HG02981 (cell line): ENCODE results near the gene UQCC2.

Experiments used
- ATAC-seq: cut with Tn5 transposase; IDR thresholded peaks from one replicate; pipeline ENCODE4 v1.9.1; 2021; ENCODE audit warnings: mild to moderate bottlenecking, moderate library complexity; ENCODE audit not compliant: unreplicated experiment

The UQCC2 gene

DNA sequence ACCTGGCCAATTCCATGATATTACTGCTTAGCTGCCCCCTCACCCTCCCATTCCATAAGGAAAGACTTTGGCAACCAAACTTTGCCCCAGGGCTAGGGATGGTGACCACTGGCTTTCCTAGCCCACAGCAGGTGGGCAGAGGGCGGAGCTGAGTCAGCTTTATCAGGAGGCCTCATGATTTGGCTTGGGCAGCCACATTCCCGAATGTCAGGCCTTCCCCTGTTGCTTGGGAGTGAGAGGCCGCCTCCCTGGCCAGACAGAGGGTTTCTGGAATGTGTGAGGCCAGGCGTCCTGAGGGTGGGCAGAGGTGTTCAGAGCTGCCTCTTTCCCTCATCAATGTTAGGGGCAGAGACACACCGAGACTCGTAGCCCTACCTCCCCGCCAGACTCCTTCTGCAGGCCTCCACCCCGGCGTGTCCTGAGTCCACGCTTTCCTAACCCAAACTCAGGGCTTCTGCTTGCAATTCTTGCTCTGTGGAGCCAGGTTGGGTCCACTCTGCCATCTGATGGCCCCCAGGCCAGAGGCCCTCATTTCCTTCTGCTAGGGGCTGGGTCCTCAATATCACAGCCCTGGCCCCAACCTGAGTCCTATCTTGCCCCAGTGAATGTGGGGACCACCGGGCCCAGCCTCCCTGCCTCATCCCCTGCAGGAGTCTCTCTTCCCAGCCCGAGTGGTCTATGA lies 19.3 kb downstream of the UQCC2 start:
- no peak for ATAC-seq

DNA sequence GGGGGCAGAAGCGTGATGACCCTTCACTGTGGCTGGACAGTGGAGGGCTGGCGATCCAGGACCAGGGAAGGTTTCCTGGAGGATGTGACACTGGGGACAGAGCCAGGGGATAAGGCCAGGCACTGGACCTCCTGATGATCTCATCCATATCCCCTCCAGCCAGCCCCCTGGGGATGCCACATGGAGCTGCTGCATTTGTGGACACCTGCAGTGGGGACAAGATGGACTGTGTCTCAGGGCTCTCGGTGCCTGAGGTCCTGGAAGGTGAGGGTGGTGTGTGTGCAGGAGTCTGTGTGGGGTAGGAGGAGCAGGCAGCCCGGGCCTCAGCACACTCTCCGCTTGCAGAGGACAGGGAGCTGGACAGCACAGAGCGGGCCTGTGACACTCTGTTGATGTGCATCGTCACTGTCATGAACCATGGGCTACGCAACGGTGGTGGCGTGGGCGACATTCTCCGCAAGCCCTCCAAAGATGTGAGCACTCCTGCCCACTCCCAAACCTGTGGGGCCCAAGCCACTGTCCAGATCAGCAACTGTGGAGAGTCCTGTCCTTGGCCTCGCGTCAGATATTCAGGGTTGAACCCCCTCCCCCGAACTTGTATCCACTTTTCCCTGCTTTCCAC lies 19.9 kb downstream of the UQCC2 start:
- no peak for ATAC-seq

DNA sequence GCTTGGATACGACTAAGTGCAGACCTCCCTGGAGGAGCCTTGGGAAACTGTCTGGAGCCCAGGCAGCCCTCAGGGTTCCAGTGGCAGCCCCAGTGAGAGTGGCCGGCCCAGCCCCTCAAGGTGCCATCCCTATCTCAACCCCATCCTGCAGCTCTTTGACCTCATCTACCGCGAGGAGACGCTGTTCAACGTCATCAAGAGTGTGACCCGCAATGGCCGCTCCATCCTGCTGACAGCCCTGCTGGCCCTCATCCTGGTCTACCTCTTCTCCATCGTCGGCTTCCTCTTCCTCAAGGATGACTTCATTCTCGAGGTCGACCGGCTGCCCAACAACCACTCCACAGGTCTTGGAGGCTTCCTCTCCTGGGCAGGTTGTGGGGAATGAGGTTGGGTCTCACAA lies 20.7 kb downstream of the UQCC2 start:
- ATAC-seq = no peak

DNA sequence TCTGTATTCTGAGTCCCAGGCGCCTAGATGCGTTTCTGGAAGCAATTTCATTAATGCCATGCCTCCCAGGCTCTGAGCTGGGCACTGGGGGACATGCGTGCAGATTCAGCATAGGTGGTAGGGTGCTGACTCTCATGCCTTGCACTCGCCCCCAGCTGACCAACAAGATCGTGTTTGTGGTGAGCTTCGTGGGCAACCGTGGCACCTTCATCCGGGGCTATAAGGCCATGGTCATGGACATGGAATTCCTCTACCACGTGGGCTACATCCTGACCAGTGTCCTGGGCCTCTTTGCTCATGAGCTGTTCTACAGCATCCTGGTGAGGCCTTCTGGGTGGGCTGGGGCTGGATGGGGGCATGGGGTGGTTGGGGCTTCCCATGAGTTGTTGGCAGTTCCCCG lies 21.6 kb downstream of the UQCC2 start:
- no peak for ATAC-seq

DNA sequence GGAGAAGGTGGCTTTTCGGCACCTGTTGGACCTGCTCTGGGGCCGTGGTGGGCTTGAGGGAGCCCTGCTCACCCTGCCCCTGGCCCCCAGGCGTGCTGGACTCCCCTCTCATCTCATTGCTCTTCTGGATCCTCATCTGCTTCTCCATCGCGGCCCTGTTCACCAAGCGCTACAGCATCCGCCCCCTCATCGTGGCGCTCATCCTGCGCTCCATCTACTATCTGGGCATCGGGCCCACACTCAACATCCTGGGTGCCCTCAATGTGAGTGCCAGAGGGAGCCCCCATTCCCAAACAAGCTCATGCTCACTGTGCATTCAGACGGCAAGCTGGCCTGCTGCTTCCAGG lies 22.4 kb downstream of the UQCC2 start:
- ATAC-seq = no peak

DNA sequence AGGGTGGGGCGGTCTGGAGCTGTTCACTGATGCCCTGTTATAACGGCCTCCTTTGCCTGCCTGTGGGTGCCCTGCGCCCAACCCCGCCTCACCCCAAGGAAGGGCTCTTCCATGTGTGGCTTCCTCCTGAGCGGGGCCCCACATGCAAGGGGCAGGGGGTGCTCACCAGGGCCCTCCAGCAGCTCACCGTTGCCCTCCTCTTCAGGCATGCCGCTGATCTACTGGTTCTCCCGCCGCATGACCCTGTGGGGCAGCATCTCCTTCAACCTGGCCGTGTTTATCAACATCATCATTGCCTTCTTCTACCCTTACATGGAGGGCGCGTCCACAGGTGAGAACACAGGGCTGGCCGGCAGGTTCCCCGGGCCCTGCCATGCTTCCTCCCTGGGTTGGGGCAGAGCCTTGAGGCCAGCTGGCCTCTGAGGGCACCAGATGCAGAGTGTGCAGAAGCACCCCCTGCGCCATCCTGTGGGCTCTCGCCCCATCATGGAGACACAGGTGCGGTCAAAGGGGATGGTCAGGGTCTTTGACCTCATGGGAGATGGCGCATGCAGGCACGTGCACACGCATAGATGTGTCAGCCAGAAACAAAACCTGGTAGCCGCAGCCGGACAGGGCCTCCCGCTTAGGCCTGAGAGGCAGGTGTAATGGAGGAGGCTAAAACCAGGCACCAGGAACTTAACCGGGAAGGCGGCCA lies 22.9 kb downstream of the UQCC2 start:
- no peak for ATAC-seq

DNA sequence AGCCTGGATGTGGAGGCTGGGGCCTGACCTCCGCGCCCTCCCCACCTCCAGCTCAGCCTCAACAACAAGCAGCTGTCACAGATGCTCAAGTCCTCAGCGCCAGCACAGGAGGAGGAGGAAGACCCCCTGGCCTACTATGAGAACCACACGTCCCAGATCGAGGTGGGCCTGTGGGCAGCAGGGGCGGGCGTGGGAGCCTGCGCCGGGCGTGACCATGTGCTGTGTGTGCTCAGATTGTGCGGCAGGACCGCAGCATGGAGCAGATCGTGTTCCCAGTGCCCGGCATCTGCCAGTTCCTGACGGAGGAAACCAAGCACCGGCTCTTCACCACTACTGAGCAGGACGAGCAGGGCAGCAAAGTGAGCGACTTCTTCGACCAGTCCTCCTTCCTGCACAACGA lies 23.5 kb downstream of the UQCC2 start:
- ATAC-seq = no peak

DNA sequence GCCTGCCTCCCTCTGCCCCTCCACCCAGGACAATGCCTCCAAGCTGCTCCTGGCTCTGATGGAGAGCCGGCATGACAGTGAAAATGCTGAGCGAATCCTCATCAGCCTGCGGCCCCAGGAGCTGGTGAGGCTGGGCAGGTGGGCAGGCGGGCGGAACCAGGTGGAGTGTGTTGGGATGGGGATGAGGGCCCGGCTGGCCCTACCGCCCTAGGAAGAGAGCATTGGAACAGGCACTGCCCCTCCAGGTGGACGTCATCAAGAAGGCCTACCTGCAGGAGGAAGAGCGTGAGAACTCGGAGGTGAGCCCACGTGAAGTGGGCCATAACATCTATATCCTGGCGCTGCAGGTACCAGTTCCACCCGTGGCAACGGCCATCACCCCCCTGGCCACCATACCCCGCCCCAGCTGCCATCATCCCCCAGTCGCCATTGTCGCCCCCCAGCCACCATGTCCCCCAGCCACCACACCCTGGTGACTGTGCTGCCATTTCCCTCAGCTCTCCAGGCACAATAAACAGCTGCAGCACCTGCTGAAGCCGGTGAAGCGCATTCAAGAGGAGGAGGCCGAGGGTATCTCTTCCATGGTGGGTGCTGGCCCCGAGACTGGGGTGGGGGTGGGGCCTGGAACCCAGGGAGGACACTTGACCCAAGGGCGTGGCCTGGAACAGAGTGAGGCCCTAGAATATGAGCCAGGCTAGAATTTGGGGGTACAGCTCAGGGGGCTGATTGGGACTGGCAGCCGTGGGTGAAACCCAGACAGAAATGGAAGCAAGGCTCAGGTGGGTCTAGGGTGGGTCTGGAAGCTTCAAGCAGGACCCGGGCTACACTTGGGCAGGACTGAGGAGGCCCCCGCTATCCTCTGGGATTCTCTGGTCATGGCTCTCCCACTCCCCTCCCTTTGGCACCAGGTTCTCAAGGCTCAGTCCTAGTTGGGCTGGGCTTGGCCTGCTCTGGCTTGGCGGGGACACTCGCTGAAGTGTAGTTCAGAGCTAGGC lies 24.2 kb downstream of the UQCC2 start:
- no peak for ATAC-seq

DNA sequence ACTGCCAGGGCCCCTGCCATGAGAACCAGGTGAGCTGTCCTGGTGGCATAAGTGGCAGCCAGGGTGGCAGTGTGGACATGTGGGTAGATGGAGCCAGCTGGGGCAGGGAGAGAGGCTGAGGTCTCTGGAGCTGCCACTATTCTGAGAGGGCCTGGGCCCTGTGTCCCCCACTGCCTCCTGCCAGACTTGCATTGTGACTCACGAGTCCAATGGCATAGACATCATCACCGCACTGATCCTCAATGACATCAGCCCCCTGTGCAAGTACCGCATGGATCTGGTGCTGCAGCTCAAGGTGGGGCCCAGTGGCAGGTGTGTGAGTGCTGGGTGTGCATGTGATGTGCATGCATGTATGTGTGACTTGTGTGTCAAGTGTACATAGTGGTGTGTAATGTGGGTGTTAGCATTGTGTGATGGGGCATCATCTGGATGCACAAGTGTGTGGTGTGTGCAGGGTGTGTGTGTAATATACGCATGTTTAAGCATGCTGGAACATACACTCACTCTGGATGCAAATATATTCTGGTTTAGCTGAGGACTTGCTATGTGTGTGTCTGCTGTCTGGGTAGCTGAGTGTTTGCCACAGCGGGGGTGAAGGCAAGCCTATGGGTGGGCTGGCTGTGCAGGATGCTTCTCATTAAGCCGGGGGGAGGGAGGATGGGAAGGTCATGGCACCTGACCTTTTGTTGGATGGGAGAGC lies 25.1 kb downstream of the UQCC2 start:
- no peak for ATAC-seq

DNA sequence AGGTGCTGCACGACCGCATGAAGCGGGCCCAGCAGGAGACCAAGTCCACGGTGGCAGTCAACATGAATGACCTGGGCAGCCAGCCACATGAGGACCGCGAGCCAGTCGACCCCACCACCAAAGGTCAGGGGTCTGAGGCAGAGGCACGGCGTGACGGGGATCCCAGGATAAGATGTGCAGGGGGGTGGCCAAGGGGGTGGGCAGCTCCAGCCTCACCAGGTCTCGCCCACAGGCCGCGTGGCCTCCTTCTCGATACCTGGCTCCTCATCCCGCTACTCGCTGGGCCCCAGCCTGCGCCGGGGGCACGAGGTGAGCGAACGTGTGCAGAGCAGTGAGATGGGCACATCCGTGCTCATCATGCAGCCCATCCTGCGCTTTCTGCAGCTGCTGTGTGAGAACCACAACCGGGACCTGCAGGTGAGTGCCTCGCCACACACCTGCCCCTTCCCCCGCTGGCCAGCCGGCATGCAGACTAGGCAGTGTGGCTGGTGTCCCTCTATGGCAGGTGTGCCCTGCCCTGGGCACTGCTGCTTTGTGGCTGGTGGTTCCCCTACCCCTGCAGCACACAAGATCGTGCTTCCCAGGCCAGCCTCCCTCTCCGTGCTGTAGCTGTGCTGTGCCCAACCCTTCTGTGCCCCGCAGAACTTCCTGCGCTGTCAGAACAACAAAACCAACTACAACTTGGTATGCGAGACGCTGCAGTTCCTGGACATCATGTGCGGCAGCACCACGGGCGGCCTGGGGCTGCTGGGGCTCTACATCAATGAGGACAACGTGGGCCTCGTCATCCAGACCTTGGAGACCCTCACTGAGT lies 25.9 kb downstream of the UQCC2 start:
- no peak for ATAC-seq

DNA sequence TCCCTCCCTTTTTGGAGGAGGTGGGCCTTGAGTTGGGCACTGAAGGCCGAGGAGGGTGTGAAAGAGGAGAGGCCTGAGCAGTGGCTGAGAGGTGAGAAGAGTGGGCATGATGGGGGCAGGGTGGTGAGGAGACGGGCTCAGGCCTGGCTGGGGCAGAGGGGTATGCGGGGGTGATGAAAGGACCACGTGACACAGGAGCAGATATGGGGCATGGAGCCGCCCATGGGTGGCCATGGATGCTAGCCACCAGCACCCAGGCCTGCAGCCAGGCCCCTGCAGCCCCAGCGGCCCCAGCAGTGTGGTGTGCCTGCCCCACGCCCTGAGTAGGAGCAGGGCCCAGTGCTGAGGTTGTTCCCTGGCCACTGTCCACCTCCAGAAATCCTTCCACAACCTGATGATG lies 26.5 kb downstream of the UQCC2 start:
- no peak for ATAC-seq

DNA sequence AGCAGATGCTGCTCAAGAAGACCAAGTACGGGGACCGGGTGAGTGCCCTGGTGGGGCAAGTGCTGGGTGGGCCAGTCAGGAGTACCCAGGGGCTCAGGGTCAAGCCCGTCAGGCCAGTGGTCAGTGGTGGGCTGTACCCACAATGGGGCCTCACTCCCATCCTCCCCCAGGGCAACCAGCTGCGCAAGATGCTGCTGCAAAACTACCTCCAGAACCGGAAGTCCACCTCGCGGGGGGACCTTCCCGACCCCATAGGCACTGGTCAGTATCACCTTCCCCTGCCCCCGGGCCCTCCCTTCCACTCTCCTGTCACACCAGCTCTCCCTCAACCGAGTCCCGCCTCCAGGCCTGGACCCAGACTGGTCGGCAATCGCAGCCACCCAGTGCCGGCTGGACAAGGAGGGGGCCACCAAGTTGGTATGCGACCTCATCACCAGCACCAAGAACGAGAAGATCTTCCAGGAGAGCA lies 27.0 kb downstream of the UQCC2 start:
- no peak for ATAC-seq

DNA sequence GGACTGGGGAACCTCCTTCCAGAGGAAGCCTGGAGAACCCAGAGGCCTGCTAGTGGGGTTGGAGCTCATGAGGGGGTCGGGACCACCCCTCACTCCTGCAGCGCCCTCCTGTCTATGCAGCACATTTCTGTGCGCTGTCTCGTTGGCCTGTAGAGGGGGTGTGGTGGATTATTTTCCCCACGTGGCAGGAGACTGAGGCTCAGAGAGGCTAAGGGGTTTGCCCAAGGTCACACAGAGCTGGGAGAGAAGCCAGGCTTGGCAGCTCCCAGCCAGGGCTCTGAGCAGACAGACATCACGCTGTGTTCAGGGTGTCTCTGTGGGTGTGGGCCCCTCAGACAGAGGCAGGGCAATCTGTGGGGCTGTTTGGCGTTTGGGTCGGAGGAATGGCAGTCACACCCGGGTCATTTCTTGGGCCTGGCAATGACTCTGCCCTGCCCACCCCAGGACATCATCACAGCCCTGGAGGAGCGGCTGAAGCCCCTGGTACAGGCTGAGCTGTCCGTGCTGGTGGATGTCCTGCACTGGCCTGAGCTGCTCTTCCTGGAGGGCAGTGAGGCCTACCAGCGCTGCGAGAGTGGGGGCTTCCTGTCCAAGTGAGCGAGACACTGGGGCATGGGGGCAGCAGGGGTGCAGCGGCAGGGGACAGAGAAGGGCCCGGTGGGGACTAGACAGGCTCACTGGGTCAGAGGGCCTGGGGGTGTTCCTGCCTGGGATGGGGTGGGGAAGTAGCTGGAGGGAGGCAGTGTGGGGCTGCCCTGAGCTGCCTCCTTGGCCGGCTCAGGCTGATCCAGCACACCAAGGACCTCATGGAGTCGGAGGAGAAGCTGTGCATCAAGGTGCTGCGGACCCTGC lies 27.7 kb downstream of the UQCC2 start:
- no peak for ATAC-seq

DNA sequence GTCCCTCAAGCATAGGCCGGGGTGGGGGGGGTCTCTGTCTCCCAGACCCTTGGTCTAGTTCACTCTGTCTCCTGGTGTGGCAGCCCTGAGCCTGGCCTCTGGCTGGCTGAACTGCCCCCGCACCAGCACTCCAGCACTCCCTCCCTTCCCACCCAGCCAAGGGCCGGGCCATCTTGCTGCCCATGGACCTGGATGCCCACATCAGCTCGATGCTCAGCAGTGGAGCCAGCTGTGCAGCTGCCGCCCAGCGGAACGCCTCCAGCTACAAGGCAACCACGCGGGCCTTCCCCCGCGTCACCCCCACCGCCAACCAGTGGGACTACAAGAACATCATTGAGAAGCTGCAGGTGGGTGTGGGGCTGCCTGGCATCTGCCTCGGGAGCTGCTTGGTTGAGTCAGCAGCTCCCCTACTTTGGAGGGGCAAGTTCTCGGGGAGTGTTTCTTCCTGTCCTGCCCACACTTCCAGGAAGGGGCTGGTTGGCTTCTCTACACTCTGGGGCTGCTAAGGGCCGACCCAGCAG lies 28.4 kb downstream of the UQCC2 start:
- ATAC-seq = no peak

DNA sequence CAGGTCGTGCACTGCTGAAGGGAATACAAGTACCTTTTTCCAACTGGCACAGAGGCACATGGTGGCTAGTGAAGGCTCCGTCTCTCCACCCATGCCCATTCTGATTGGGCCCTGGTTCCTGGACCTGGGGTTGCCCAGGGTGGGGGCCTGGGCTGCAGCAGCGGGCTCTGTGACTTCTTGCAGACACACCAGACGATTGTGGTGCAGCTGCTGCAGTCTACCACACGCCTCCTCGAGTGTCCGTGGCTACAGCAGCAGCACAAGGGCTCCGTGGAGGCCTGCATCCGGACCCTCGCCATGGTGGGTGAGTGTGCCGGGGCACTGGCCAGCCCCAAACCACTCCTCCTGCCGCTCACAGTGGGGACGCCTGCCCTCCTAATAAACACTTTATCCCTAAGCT lies 29.2 kb downstream of the UQCC2 start:
- no peak for ATAC-seq

DNA sequence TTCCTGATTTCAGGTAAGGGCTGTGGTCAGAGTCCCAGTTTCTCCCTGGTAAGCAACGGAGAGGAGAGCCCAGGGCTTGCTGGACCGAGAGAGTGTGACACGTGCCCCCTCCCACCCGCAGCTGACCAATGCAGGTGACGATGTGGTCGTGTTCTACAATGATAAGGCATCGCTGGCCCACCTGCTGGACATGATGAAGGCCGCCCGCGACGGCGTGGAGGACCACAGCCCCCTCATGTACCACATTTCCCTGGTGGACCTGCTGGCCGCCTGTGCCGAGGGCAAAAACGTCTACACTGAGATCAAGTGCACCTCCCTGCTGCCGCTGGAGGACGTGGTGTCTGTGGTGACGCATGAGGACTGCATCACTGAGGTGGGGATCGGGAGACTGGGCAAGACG lies 31.7 kb downstream of the UQCC2 start:
- ATAC-seq = no peak

DNA sequence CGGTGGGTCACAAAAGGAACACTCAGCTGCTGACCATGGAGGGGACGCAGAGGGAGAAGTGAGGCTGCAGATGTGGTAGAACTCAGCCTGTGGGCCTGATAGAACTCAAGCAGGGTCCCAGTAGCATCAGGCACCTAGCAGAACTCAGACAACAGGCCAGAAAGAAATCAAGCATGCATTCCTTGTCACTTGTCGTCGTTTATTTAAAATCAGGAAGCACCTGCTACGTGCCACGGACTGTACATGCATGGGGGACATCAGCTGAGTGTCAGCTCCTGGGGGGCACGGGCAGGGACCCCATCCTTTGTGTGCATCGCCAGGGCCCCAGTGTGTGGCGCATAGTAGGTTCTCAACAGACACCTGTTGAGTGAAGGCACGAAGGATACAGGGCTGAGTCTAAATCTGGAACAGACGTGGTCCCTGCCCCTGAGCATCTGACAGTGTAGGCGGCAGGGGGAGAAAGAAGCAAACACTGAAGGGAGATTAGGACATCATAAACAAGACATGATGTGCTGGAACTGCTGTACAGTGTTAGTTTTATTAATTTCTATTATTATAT lies 32.5 kb downstream of the UQCC2 start:
- ATAC-seq = no peak

DNA sequence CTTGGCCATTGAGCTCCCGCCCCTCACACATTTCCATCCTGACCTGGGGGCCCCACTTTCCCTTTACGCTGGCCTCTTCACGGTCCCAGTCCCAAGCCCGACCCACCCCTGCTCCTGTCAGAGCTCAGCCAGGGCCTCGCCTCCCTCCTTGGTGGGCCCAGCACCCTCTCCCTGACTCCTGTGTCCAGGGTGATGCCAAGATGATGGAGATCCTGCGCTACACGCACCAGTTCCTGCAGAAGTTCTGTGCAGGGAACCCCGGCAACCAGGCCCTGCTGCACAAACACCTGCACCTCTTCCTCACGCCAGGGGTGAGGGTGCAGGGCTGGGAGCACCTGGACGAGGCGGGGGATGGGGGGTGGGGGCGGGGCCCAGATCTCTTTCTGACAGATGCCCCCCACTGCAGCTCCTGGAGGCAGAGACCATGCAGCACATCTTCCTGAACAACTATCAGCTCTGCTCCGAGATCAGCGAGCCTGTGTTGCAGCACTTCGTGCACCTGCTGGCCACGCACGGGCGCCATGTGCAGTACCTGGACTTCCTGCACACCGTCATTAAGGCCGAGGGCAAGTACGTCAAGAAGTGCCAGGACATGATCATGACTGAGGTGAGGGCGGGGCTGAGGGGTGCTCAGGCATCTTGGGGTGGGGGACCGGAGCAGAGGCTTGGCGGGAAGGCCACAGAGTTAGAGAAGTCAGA lies 33.1 kb downstream of the UQCC2 start:
- no peak for ATAC-seq
